ENCODE data around the gene GJA5.
"Not testable (repeated sequence)": the region's sequence is repeated elsewhere in the genome, so short reads cannot be mapped to it uniquely, and the experiment has no call there.

GJA5 gene

DNA sequence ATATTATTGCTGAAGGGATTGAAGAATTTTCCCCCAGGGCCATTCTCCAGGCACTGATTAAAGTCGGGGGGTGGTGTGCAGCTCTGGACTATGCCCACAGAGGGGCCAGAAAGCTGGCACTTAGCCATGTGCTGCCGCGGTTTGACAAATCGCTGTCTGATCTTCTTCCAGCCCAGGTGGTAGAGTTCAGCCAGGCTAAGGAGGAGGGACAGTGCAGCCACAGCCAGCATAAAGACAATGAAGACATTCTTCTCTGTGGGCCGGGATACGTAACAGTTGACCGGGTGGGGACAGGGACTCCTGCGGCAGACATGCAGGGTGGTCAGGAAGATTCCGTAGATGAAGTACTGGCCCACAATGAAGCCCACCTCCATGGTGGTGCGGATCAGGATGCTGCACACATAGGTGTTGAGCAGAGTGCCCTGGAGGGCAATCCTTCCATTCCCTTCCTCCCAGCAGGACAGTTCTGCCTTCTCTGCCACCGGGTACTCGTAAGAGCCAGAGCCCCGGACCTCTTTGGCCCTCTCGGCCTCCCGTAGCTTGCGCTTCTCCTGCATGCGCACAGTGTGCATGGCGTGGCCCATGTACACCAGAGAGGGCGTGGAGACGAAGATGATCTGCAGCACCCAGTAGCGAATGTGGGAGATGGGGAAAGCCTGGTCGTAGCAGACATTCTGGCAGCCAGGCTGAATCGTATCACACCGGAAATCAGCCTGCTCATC is 1.9 kb downstream of the GJA5 start:
- DNase-seq, result no peak

DNA sequence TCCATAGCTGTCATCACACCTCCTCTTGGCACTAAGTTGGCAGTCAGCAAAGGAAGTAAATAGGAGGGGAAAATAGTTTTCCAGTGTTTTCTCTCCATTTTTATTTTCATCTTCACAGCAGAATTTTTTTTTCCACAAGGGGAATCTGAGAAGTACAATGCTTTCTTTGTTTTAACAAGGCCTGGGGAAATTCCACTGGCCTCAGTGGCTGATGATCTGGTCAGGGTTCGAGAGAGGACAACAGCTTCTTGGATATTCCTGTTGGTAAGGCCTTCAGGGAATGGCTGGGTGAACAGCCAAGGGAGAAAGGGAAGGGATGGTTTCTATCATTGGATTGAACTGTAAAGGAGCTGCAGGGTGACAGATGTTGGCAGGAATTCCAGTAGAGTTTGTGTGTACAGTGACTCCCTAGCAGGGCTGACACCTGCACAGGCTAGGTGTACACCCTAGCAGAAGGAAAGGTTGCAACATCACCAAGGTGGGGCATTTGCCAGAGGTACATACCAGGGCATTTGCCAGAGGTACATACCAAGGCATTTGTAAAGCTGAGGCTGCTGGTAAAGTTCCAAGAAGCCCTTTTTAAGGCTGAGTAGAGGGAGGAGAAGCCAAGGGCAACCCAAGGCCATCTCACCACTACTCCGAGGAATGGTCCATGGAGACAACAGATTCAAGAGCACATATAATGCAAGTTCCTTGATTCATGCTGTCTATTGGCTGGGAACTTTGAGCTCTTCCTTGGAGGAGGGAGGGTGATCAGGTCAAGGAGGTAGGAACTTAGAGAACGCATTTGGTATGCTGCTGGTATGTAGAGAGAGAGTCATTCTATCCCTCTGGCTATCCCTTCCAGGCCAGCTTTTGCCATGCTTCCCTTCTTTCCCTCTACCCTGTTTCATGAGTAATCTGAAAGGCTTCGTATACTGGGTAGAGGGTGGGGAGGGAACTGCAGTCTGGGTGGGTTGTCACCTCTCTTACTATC is 3.1 kb downstream of the GJA5 start:
- no peak for DNase-seq

DNA sequence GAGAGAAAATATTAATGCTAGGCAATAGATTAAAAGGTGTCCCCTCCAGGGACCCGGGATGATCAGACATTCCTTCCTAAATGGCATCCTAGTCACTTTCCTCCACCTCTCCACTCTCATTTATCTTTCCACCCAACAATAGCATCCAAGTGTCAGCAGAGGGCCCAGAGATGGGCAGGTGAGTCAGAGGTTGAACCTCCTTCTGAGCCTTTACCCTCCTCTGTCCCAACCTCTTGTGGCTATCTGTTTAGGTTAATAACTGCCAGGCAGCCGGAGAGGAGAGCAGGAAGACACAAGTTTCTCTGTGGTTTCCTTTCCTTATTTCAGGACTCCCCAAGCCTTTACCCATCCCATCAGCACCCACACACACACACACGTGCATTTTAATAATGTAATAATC is 4.1 kb downstream of the GJA5 start:
- DNase-seq, result no peak

DNA sequence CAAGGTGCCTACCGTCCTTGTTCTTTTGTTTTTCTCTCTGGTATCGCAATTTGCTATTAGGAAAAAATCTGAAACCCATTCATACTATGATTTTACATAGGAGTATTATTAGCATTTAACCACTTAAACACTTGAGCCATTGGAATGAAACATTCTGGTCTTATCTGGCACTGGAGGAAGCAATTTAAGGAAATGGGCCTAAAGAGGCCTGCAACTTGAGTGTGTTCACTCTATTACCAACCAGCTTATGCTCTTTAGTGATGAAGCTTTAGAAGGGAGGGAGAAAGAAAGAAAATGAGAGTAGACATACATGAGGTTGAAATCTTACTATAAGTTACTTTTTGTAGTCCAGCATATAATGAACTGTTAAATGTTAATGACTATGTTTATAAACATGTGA is 5.7 kb downstream of the GJA5 start:
- DNase-seq, result no peak

DNA sequence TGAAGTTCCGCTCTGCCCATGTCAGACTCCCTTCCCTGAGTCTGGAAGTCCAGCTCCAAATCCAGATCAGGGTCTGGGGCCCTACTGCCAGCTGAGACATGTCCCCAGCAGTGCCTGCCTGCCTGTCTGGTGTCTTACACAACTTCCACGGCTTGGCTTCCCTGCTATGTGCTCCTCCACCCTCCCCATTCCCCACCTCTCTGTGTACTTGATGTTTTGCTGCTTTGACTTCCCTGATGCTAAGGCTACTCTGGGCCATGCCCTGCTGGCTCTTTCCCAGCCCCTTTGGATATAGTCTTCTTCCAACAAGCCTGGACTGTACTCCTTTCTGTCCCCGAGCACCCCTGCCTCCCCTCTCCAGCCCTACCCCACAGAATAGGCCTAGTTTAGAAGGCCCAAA is 7.3 kb downstream of the GJA5 start:
- no peak for DNase-seq

DNA sequence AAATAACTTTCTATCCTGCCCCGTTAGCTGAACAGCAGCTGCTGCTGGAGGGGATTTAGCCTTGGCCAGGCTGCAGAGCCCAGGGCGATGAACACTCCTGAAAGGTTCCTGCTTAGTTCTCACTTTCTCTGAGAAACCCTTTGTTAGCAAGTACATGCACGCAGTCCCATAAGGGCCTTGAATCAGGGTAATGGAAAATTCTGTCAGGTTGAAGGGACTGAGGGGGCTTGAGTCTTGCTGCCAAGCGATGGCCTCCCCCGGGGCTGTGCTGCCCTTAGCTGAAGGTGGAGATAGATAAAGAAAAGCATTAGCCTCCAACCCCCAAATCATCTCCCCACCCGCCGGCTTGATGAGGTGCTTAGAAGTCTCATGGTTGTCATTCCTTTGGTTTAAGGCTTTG is 7.9 kb downstream of the GJA5 start:
- no peak for DNase-seq

- DNase-seq, result no peak
Observed at GRCh38 chr1:147751346-147751745, 9.1 kb downstream of the GJA5 start.

DNA sequence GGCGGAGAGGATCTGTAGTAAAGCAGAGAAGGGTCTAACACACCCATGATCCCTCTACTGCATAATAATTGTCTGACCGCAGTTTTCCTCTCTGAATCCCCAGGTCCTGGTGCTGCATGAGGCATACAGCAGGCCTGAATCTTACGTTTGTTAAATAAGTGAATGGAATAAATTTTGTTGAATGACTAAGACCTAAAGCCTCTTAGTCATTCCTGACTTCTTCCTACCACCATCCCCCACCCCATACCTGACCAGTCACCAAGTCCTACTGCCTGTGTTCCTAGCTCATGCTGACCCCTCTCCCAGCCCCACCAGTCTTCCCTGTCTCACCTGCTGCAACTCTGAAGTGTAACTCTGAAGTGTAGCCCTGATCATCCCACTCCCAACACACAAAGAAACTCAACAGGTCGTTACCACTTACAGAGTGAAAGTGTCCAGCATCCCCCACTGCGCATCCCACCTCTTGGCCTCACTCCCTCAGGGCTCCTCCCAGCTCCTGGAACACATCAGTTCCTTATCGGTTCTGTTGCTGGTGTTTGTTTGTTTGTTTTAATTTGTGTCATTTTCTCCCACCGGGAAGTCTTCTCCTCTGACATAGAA is 9.7 kb downstream of the GJA5 start:
- no peak for DNase-seq

GRCh38 chr1:147749792-147750191 is 10.6 kb downstream of the GJA5 start:
- DNase-seq, result no peak

GRCh38 chr1:147748676-147749350 is 11.6 kb downstream of the GJA5 start:
- DNase-seq, result no peak

GRCh38 chr1:147747966-147748365 is 12.4 kb downstream of the GJA5 start:
- no peak for DNase-seq

GRCh38 chr1:147745271-147745670 is 15.1 kb downstream of the GJA5 start:
- no peak for DNase-seq

GRCh38 chr1:147741065-147741464 is 19.3 kb downstream of the GJA5 start:
- DNase-seq, result no peak

DNA sequence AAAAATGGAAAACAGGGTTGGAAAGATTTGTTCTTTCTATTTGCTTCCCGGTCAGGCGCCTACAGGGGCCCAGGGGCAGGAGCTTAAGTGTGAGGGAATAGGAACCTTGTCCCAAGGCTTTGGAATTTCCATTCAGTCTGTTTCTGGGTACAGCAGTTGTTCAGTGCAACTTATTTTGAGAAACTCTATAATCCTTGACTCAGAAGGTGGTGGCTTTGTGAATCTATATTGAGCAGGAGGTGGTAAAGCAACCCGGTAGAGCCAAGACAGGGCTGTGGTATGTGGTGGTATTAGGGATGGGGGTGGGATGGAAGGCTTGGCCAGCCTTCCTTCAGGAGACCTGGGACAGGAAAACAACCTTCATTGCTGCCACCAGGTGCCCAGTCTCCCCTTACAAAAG is 20.0 kb downstream of the GJA5 start:
- DNase-seq, result no peak

- DNase-seq, result no peak
Observed at GRCh38 chr1:147738739-147739476, 21.5 kb downstream of the GJA5 start.

DNA sequence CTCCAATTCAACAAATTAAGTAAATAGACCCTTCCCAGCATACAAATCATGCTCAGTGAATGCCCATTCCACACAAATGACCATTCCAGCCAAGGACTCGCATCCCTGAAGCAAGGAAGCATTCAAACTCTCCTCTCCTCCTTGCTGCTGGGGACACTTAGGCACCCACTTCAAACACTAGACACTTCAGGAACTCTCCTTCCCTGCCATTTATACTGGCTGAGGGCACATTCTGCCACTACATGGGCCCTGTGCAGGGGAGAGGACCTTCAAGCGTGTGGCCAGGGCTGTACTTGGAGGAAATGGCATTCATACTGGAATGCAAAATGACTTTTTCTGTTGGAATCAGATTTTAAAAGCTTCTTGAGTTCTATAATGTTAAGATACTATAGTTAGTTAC is 22.3 kb downstream of the GJA5 start:
- DNase-seq, result no peak

DNA sequence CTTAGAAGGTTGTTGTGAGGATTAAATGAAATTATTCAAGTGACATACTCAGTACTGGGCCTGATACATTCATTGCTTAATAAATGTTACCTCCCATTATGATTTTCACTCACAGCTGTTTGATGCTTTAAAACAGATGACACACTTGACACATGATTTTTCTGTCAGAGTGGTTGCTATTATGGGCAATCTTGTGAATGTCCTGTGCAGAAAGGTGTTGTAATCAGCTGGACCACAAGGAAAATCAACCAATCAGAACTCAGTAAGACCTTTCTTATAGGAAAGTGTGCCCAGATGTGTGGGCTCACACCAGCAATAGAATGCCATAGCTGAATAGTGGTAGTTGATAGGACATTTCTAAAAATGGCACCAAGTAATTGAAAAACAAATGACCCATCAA is 23.5 kb downstream of the GJA5 start:
- no peak for DNase-seq

DNA sequence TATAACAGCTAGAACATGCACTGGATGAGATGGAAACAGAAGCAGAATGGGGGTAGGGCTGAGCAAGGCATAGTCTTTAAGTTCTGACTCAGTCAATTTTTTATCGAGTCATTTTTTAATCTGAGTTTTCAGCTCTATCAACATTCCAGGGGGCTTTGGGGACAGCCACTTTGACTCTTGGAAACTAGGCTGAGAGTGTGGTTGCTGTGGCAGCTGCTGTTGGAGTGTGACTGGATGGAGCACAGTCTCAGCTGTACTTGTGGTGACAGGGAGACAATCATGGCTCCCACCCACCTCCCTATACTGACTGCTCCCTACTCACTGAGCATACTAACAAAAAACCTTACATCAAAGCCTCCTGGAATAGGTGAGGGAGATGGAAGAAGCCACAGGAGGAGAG is 25.0 kb downstream of the GJA5 start:
- DNase-seq, result no peak

DNA sequence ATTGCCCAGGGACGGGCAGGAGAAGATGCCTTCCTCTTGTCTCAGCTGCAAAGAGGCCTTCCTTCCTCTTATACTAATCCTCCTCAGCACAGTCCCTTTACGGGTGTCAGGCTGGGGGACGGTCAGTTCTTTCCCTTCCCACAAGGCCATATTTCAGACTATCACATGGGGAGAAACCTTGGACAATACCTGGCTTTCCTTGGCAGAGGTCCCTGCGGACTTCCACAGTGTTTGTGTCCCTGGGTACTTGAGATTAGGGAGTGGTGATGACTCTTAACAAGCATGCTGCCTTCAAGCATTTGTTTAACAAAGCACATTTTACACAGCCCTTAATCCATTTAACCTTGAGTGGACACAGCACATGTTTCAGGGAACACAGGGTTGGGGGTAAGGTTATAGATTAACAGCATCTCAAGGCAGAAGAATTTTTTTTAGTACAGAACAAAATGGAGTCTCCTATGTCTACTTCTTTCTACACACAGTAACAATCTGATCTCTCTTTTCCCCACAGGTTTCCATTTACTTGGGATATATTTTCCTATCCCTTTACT is 26.0 kb downstream of the GJA5 start:
- not testable (repeated sequence) for DNase-seq

- no peak for DNase-seq
Observed at GRCh38 chr1:147729315-147729714, 31.1 kb downstream of the GJA5 start.

- DNase-seq, result no peak
Observed at GRCh38 chr1:147726168-147726567, 34.2 kb downstream of the GJA5 start.

GRCh38 chr1:147725685-147726084 is 34.7 kb downstream of the GJA5 start:
- no peak for DNase-seq
